PC-9 (cell line): Measurements from ENCODE around the gene JAGN1. TPM values are rescaled to one million over a fixed set of nuclear protein-coding genes. Genes with fewer than 3 reads are reported as not detected.
"Not testable (repeated sequence)": the region's sequence is repeated elsewhere in the genome, so short reads cannot be mapped to it uniquely, and the experiment has no call there.

Experiments
- BruUV-seq: library from RNA; stranded (reverse); fragments of 400-500 nt; replicated peaks from 2 replicates; lab custom pipeline; 2021; lab: Mats Ljungman, UMichigan
- CTCF ChIA-PET: fragments of 300-600 bp; sonication (Branson Sonifier 250); formaldehyde crosslinking; loops from one replicate; lab custom pipeline; 2022; ENCODE audit warnings: antibody characterized with exemption; lab: Charles Lee
- POLR2A ChIA-PET: fragments of 300-600 bp; sonication (Branson Sonifier 250); formaldehyde crosslinking; loops from one replicate; lab custom pipeline; 2022; ENCODE audit warnings: antibody characterized with exemption; ENCODE audit not compliant: unreplicated experiment; lab: Charles Lee
- DNase-seq, 2 experiments: peaks; one replicate each; pipeline versions ENCODE4 v3.0.0 to v3.0.0-alpha.2; 2015 to 2022; ENCODE audit warnings: mixed read lengths in 1 of 2
- H2AFZ ChIP-seq: fragments of 200-600 bp; sonication (generic); 2 replicates; pipeline ENCODE4 v1.8.1; 2017; ENCODE audit warnings: antibody characterized with exemption
- H3F3A ChIP-seq: fragments of 200-600 bp; sonication (generic); 2 replicates; pipeline ENCODE4 v1.8.1; 2017; ENCODE audit warnings: antibody characterized with exemption, mild to moderate bottlenecking, low read depth; ENCODE audit not compliant: insufficient read depth
- H3K27ac ChIP-seq: fragments of 200-600 bp; sonication (generic); 2 replicates; pipeline ENCODE4 v1.6.1; 2016; ENCODE audit warnings: mixed run types
- H3K27me3 ChIP-seq: fragments of 200-600 bp; sonication (generic); 2 replicates; pipeline ENCODE4 v1.6.1; 2016; ENCODE audit warnings: low read depth, mixed run types; ENCODE audit not compliant: insufficient read depth
- H3K36me3 ChIP-seq: fragments of 200-600 bp; sonication (generic); 2 replicates; pipeline ENCODE4 v1.6.1; 2016; ENCODE audit warnings: low read depth, mixed run types
- H3K4me1 ChIP-seq: fragments of 200-600 bp; sonication (generic); replicated peaks from 2 replicates; pipeline ENCODE4 v1.6.1; 2016; ENCODE audit warnings: mixed run types; ENCODE audit not compliant: insufficient read depth
- H3K4me2 ChIP-seq: fragments of 200-600 bp; sonication (generic); 2 replicates; pipeline ENCODE4 v1.6.1; 2017; ENCODE audit warnings: mixed run types
- H3K4me3 ChIP-seq: fragments of 200-600 bp; sonication (generic); 2 replicates; pipeline ENCODE4 v1.6.1; 2016; ENCODE audit warnings: mixed run types
- H3K79me2 ChIP-seq: fragments of 200-600 bp; sonication (generic); 2 replicates; pipeline ENCODE4 v1.6.1; 2017; ENCODE audit warnings: low read depth, mixed run types
- H3K9me2 ChIP-seq: fragments of 200-600 bp; sonication (generic); 2 replicates; pipeline ENCODE4 v1.8.1; 2017; ENCODE audit warnings: mild to moderate bottlenecking; ENCODE audit not compliant: insufficient read depth
- H3K9me3 ChIP-seq: fragments of 200-600 bp; sonication (generic); 2 replicates; pipeline ENCODE4 v1.8.1; 2016; ENCODE audit warnings: low read depth; ENCODE audit not compliant: insufficient read depth
- H4K20me1 ChIP-seq: fragments of 200-600 bp; sonication (generic); 2 replicates; pipeline ENCODE4 v1.8.1; 2017; ENCODE audit not compliant: insufficient read depth
- EZH2 ChIP-seq: fragments of 200-600 bp; sonication (generic); IDR thresholded peaks from 2 replicates; pipeline ENCODE4 v1.8.0; 2017; ENCODE audit warnings: antibody characterized with exemption, low read depth
- intact Hi-C: fragments of 100-400 bp; cut with micrococcal nuclease; formaldehyde crosslinking; loops from one replicate; pipeline ENCODE4 v1.10.0; 2022; ENCODE audit not compliant: unreplicated experiment
- total RNA-seq: library from RNA; stranded (reverse); gene quantifications from 2 replicates; pipeline ENCODE4 v1.2.3, GENCODE V29; 2021
- TF ChIP-seq, protein P1 (sequence below): fragments of 200-600 bp; sonication (generic); conservative IDR thresholded peaks from 2 replicates; pipeline ENCODE4 v1.6.1; 2017; ENCODE audit warnings: mixed run types, antibody characterized with exemption, mild to moderate bottlenecking, moderate library complexity

The JAGN1 gene
- total RNA-seq, 1 experiment from 2014 or later: 52.4 TPM

DNA sequence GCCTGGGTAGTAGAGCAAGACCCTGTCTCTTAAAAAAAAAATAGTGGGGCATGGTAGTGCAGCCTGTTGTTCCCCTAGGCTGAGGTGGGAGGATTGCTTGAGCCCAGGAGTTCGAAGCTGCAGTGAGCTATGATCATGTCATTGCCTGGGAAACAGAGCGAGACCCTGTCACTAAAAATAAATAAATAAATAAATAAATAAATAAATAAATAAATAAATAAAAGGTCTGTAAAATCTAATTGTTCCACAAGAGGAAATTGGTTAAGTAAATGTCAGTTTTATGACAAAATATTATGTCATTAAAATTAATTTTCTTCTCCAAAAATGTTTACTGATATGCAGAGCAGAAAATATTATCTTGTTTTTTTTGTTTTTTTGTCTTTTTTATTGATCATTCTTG lies 48.6 kb downstream of the JAGN1 start:
- intact Hi-C loops: no loop called here
- no peaks in the 10 kb centered on the region for H3K27me3 ChIP-seq
- no peak overlapping the region for H2AFZ ChIP-seq
- H4K20me1 ChIP-seq: no peaks in the 10 kb centered on the region
- H3K4me3 ChIP-seq: no peak overlapping the region
- no peak overlapping the region for H3K27ac ChIP-seq
- ChIA-PET POLR2A (no interaction called here), CTCF (no interaction called here)
- H3K9me2 ChIP-seq: no peaks in the 10 kb centered on the region
- H3K79me2 ChIP-seq: peaks cover 14% of the 10 kb centered on the region
- peaks cover 21% of the 10 kb centered on the region; the same call in 1 of the 2 replicates for H3F3A ChIP-seq
- peaks cover 13% of the 10 kb centered on the region for H3K4me1 ChIP-seq
- no peak for DNase-seq
- no peak overlapping the region for H3K4me2 ChIP-seq
- peaks cover 17% of the 10 kb centered on the region for H3K36me3 ChIP-seq
- BruUV-seq: no TSS peak
- TF ChIP-seq, protein P1, sequence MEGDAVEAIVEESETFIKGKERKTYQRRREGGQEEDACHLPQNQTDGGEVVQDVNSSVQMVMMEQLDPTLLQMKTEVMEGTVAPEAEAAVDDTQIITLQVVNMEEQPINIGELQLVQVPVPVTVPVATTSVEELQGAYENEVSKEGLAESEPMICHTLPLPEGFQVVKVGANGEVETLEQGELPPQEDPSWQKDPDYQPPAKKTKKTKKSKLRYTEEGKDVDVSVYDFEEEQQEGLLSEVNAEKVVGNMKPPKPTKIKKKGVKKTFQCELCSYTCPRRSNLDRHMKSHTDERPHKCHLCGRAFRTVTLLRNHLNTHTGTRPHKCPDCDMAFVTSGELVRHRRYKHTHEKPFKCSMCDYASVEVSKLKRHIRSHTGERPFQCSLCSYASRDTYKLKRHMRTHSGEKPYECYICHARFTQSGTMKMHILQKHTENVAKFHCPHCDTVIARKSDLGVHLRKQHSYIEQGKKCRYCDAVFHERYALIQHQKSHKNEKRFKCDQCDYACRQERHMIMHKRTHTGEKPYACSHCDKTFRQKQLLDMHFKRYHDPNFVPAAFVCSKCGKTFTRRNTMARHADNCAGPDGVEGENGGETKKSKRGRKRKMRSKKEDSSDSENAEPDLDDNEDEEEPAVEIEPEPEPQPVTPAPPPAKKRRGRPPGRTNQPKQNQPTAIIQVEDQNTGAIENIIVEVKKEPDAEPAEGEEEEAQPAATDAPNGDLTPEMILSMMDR: no peak
- TF ChIP-seq EZH2: no peak
- no peaks in the 10 kb centered on the region for H3K9me3 ChIP-seq

DNA sequence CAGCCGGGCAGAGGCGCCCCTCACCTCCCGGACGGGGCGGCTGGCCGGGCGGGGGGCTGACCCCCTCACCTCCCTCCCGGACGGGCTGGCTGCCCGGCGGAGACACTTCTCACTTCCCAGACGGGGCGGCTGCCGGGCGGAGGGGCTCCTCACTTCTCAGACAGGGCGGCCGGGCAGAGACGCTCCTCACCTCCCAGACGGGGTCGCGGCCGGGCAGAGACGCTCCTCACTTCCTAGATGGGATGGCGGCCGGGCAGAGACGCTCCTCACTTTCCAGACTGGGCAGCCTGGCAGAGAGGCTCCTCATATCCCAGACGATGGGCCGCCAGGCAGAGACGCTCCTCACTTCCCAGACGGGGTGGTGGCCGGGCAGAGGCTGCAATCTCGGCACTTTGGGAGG lies 49.5 kb downstream of the JAGN1 start:
- H2AFZ ChIP-seq, H3K27ac ChIP-seq, DNase-seq, H3K9me2 ChIP-seq, BruUV-seq, H3K4me1 ChIP-seq, CTCF ChIA-PET, POLR2A ChIA-PET, H3K27me3 ChIP-seq, H3K79me2 ChIP-seq, H3K4me2 ChIP-seq, H3K4me3 ChIP-seq, H3K9me3 ChIP-seq, H4K20me1 ChIP-seq: not testable (repeated sequence)
- H3K36me3 ChIP-seq: peaks cover 17% of the 10 kb centered on the region
- intact Hi-C loops: loop anchor here (10.0 kb wide), 1 partner anchor 225 kb away; no protein-coding TSS in a partner anchor
- peaks cover 25% of the 10 kb centered on the region; the same call in 1 of the 2 replicates for H3F3A ChIP-seq

DNA sequence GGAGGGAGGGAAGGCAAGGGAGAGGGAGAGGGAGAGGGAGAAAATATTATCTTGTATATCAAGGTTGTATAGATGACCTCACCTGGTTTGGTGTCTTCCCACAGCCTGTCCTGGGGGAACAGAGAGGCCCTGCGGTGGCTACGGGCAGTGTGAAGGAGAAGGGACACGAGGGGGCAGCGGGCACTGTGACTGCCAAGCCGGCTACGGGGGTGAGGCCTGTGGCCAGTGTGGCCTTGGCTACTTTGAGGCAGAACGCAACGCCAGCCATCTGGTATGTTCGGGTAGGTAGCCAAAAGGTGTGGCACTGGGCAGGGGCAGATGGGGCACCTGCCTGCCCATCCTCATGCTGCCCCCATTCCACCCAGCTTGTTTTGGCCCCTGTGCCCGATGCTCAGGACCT lies 50.3 kb downstream of the JAGN1 start:
- no peak for TF ChIP-seq EZH2
- TF ChIP-seq, protein P1: no peak
- H2AFZ ChIP-seq: no peak overlapping the region
- H3K9me2 ChIP-seq: no peaks in the 10 kb centered on the region
- intact Hi-C loops: loop anchor here (10.0 kb wide), 1 partner anchor 226 kb away; no protein-coding TSS in a partner anchor
- no peak overlapping the region for H3K4me3 ChIP-seq
- H3K4me2 ChIP-seq: no peak overlapping the region
- peaks cover 16% of the 10 kb centered on the region for H3K36me3 ChIP-seq
- no peaks in the 10 kb centered on the region for H3K79me2 ChIP-seq
- peaks cover 29% of the 10 kb centered on the region; the same call in 1 of the 2 replicates for H3F3A ChIP-seq
- no peaks in the 10 kb centered on the region for H3K9me3 ChIP-seq
- H4K20me1 ChIP-seq: no peaks in the 10 kb centered on the region
- H3K27ac ChIP-seq: no peak overlapping the region
- DNase-seq: no peak
- CTCF ChIA-PET: no interaction called here
- no TSS peak for BruUV-seq
- H3K4me1 ChIP-seq: no peaks in the 10 kb centered on the region
- POLR2A ChIA-PET: no interaction called here
- no peaks in the 10 kb centered on the region for H3K27me3 ChIP-seq

DNA sequence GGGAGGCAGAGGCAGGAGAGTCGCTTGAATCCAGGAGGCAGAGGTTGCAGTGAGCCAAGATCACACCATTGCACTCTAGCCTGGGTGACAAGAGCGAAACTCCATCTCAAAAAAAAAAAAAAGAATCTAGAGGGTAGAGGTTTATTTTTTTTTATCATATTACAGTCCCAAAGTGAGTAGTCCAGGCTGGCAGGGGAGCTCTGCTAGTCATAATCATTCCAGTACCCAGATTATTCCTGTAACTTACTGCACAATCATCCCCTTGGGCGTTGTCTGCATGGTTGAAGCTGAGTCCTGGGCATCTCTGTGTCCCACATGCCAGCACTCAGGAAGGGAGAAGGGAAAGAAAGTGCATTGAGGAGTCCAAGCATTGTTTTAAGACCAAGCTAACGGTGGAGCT lies 51.8 kb downstream of the JAGN1 start:
- Histone ChIP-seq H3K4me1 (no peaks in the 10 kb centered on the region), H3K27me3 (no peaks in the 10 kb centered on the region), H3F3A (peaks cover 28% of the 10 kb centered on the region; the same call in 1 of the 2 replicates), H3K4me3 (no peak overlapping the region), H3K27ac (no peak overlapping the region), H3K79me2 (no peaks in the 10 kb centered on the region), H2AFZ (no peak overlapping the region), H3K9me2 (no peaks in the 10 kb centered on the region), H4K20me1 (no peaks in the 10 kb centered on the region), H3K4me2 (no peak overlapping the region), H3K36me3 (peaks cover 4% of the 10 kb centered on the region; the same call in 1 of the 2 replicates), H3K9me3 (no peaks in the 10 kb centered on the region)
- POLR2A ChIA-PET: no interaction called here
- CTCF ChIA-PET: no interaction called here
- intact Hi-C loops: loop anchor here (10.0 kb wide), 1 partner anchor 227 kb away; no protein-coding TSS in a partner anchor
- no peak for DNase-seq
- BruUV-seq: no TSS peak
- TF ChIP-seq EZH2: no peak
- TF ChIP-seq, protein P1: no peak
